GM21447 (cell line): Measurements from ENCODE around the gene ANKMY1.

ENCODE experiments used
- ATAC-seq: cut with Tn5 transposase; IDR thresholded peaks from one replicate; pipeline ENCODE4 v1.9.1; 2021; ENCODE audit not compliant: unreplicated experiment

The ANKMY1 gene

DNA sequence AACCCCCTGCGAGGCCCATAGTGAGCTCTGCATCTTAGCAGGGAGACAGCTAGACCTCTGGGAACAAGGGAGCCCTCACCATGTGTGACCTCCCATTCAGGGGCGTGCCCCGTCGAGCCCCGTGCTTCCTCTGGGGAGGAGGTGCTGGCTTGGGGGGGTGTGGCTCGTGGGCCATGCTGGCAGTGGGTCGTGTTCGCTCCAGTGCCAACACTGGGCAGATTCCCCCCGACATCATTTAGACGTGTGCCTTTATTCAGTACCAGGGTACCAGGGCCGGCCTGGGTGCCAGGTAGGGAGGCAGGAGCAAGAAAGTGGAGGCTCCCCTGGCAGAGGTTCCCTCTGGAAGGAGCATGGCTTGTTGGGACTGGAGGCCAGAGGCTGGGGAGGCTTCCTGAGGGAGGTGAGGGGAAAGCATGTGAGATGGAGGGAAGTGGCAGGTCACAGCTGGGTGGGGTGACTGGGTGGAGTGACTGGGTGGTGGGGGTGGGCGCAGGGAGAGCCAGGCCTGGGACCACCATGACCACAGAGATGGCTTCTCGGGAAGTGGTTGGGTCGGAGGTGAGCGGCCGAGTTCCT, 107.2 kb downstream of the ANKMY1 start:
- ATAC-seq: no peak

- no peak for ATAC-seq
Measured at GRCh38 chr2:240449764-240450531, 107.8 kb downstream of the ANKMY1 start.

GRCh38 chr2:240448387-240449274, 109.2 kb downstream of the ANKMY1 start:
- no peak for ATAC-seq

GRCh38 chr2:240447934-240448333, 109.9 kb downstream of the ANKMY1 start:
- ATAC-seq: no peak

GRCh38 chr2:240447331-240447730, 110.5 kb downstream of the ANKMY1 start:
- ATAC-seq: no peak

DNA sequence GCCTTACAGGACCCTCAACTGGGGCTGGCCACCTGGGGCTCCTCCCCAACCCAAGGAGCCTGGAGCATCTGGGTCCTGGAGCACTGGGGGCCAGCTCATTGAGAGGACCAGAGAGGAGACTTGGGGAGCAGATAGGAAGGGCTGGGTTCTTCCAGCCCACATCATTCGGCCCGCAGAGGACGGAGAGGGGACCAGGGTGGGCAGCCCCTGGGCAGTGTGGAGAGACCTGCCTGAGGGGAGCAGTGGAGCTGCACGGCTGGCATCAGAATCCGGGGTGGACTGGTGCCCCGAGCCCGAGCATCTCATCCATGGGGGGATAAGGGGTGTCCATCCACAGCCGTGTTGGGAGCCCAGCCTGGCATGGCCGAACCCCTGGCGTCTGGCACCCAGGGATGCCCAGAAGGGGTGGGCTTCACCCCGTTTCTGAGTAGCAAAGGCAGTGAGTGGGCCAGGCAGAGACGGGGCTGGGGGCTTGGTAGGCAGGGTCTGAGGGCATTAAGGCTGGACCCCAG, 111.1 kb downstream of the ANKMY1 start:
- no peak for ATAC-seq

DNA sequence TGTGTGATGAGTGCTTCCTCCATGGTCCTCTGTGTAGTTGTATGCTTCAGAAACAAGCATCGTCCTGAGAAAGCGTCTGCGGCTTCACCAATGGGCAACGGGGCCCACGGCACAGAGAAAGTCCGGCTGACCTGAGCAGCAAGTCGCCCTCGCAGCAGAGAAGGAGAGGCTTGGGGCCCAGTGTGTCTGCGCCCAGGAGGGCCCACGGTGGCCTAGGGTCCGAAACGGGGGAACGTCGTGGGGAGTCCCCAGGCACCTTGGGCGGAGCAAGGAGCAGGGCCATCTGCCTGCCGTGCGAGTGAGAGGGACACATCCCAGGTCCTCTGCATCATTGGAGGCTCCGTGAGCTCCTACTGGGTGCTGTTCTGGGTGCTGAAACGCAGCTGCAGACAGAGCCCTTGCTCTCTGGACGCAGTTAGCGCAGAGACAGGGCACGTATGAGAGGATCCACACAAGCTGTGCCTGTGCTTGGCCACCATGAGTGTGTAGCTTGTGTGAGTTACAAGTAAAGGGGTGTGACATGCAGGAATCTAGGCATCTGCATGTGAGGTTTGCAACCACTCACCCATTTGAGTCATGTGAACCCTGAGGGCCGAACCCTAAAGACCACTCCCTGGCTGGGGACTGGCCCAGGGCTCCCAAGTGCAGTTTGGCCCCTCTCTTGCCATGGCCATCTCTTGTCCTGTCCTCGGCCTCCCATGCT, 111.7 kb downstream of the ANKMY1 start:
- no peak for ATAC-seq

GRCh38 chr2:240444464-240444863, 113.3 kb downstream of the ANKMY1 start:
- ATAC-seq: no peak

DNA sequence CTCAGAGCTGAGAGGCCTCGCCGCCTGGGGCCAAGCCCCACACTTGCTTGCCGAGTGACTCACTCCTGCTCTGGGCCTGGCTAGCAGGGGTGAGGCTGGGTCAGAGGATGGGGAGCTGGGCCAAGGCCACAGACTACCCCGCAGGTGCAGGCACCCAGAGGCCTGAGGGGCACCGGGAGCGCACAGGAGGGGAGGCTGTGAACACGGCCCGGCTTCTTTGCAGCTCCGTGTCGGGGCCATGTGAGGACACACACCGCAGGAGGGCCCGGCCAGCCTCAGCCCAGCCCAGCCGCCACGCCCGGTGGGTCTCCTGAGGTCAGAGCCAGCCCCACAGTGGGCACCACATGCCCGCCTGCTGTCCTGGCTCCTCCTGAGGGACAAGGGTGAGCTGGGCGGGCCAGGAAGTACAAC, 113.9 kb downstream of the ANKMY1 start:
- ATAC-seq: no peak

DNA sequence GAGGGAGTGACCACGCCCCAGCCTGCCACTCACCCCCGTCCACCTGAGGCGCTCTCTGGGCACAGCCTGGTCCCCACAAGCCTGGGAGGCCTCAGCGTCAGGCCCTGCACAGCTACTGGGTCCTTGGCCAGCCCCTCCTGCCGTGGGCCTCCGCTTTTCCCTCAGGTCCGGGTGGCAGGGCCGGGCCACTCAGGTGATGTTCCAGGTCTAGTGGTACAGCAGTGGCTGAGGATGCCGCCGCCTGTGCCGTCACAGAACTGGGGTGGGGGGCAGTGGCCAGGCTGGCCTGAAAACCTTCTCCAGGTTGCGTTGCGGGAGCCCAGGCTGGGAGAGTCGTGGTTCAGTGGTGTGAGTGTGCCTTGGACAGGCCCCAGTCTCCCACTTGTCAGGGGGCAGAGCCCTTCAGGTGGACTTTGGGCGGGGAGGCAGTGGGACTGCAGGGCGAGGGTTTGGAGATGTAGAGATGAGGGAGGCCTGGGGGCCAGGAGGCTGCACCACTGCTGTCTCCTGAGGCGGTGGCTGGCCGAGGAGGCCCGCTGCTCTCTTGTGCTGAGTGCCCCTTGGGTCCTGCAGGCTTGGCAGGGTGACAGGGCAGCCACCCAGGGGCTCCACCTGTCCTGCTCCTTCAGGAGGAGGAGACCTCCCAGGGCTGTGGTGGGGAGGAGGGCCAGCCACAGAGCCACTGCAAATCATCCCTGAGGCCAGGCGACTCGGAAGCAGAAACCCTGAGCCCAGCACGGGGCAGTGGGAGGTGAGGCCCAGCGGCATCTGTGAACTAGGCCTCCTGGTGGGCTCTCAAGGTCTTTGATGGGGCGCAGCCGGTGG, 114.7 kb downstream of the ANKMY1 start:
- ATAC-seq: no peak

GRCh38 chr2:240441993-240442411, 115.8 kb downstream of the ANKMY1 start:
- no peak for ATAC-seq

- no peak for ATAC-seq
Measured at GRCh38 chr2:240441326-240441992, 116.3 kb downstream of the ANKMY1 start.

- ATAC-seq: no peak
Measured at GRCh38 chr2:240440704-240441320, 117.0 kb downstream of the ANKMY1 start.

DNA sequence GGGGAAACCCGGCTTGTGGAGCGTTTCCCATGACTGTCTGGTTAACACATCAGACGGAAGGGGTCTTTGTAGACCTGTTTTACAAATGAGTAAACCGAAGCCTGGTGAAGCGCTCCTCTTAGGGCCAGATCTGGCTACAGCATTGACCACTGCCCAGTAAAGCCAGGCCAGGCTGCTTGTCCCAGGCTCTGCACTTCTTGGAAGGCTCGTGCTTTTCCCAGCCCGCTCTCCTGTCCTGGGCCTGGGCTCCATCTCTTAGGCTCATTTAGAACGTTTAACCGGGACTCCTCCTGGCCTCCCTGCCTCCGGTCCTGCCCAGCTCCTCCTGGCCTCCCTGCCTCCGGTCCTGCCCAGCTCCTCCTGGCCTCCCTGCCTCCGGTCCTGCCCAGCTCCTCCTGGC, 117.5 kb downstream of the ANKMY1 start:
- ATAC-seq: no peak

- no peak for ATAC-seq
Measured at GRCh38 chr2:240439698-240440151, 118.1 kb downstream of the ANKMY1 start.

DNA sequence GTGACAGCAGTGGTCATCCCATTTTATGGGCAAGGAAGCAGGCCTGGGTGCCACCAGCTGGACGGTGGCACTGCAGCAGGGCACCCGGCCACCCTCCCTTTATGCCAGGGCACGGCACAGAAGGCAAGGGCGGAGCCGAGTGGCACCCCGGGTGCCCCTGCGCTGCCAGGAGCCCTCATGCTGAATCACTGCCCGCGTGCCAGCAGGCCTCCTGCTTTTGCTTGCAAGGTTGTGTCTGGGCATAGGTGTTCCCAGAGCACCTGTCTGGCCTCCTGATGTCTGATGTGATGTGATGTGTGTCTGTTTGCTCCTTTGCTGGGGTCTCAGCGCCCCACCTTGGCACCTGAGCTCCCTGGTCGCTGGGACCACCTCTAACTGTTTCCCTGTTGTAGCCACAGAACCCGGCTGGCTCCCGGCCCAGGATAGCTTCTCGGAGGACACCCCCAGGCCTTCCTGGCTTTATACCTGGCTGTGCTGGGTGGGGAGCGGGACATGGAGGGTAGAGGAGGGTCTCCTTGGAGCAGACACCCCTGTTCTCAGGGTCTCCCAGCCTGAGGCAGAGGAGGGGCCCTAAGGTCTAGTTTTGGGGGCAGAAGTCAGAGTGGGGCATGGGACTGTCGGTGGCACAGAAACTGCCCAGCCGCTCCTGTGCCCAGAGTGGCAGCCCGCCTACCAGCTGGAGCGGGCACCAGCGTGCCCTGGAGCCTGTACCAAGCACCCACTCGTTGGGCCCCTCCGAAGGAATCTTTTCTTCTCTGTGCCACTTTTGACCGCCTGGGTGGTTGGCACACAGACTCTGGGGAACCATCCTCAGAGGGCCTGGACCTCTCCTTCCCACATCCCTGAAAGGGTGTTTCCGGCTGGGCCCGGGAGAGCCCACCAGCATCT, 118.7 kb downstream of the ANKMY1 start:
- ATAC-seq: no peak

GRCh38 chr2:240437861-240438809, 119.7 kb downstream of the ANKMY1 start:
- ATAC-seq: no peak
